GM21717 (cell line): ENCODE data around the gene NEGR1.
"Not testable (repeated sequence)": the region's sequence is repeated elsewhere in the genome, so short reads cannot be mapped to it uniquely, and the experiment has no call there.

Experiments
- ATAC-seq: cut with Tn5 transposase; IDR thresholded peaks from one replicate; pipeline ENCODE4 v1.9.1; 2021; ENCODE audit warnings: mild to moderate bottlenecking, moderate library complexity; ENCODE audit not compliant: unreplicated experiment

Gene NEGR1

GRCh38 chr1:72282271-72283021 is at the start of gene NEGR1:
Gene NEGR1, minus strand, starts transcription at chr1:72282539.
- peak; percentile 77 for ATAC-seq

DNA sequence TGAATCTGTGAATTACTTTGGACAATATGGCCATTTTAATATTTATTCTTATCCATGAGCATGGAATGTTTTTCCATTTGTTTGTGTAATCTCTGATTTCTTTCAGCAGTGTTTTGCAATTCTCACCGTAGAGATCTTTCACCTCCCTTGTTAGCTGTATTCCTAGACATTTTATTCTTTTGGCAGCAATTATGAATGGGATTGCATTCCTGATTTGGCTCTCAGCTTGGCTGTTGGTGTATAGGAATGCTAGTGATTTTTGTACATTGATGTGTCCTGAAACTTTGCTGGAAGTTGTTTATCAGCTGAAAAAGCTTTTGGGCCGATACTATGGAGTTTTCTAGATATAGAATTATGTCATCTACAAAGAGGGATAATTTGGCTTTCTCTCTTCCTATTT is 44.2 kb upstream of the NEGR1 start:
- ATAC-seq: no peak

GRCh38 chr1:72324451-72324850 is 42.1 kb upstream of the NEGR1 start:
- ATAC-seq: no peak

DNA sequence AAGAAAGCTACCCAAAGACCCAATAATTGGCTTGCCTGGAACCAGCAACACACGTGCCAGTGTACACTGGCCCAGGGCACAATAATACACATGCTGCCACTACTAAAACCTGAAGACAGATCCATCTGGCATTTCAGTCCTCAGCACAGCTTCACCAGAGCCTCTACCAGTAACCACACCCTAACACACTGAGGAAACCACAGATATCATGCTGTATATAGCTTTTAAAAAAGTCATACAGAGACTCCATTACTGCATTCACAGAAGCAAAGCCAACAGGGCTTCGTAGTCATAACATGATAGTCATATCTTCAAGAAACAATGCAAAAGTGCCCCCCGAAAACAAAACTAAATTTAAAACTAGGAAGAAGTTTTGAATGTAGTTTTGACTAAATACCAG is 40.6 kb upstream of the NEGR1 start:
- no peak for ATAC-seq

DNA sequence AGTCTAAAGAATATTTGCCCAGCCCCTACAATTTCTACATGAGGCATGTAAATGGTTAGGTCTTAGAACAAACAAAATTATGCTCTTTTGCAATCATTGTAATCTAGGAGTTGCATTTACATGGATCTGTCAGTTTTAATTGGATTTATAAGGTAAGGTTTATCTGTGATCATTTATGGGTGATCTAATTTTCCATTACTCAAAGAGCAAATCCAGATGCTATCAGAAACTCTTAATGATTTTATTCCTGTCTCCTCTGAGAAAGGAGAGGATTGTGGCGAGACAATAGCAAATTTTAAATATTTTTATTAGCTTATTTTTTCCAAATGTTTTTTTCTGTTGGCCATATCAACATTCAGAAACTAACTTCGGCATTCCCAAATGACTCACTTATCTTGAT is 14.2 kb upstream of the NEGR1 start:
- no peak for ATAC-seq

GRCh38 chr1:72288886-72289285 is 6.5 kb upstream of the NEGR1 start:
- ATAC-seq: no peak

- no peak for ATAC-seq
Observed at GRCh38 chr1:72286401-72286800, 4.1 kb upstream of the NEGR1 start.

GRCh38 chr1:72285074-72285425 is 2.7 kb upstream of the NEGR1 start:
- ATAC-seq: no peak

GRCh38 chr1:72284348-72285073 is 2.2 kb upstream of the NEGR1 start:
- peak; percentile 70 for ATAC-seq

DNA sequence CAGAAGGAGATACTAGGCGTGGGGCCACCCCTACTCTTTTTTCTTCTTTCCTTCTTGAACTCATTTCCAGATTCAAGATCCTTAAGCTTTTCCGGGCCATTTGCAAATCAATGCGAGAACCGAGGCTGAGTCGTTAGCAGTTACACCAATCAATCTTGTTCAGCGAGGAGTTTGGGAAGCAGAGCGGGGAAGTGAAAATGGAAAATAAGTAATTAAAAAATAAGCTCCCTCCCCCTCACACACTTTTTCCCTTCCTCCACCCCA is 1.7 kb upstream of the NEGR1 start:
- no peak for ATAC-seq

DNA sequence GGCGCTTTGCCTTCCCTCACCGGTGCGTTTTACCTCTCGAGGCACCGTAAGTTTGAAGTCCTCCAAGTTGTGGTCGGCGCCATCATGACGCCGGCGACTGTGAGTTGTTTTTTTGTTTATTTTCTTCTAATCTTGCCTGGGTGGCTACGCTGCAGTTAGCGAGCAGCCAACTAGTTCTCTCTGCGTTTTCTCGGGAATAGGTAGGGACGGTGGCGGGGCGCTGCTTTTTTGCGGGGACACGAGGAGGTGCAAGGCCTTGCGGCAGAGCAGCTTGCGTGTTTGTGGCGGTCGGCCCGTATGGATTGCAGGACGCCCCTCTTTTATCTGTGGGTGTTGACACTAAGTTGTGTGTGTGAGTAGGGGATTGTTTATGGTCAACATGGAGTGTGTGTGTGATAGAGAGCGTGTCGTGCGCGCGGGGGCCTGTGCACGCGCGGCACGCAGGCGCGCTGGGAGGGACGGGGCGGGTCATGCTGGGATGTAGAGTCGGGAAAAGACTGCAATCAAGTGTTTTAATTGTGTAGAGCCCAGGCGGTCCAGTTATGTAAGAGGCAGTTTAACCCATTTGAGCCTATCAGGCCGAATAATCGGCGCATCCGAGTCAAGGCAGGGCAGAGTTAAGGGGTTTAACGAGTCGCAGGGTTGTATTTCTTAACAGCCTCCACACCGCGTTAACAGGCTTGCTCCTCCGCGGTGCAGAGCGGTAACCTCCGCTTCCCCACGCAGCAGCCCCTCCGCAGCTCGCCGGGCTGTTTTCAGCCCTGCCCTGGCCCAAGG is 1.2 kb upstream of the NEGR1 start:
- peak; percentile 5 for ATAC-seq

- peak; percentile 19 for ATAC-seq
Observed at GRCh38 chr1:72283022-72283306, 625 bp upstream of the NEGR1 start.

- ATAC-seq: no peak
Observed at GRCh38 chr1:72281637-72282270, 585 bp downstream of the NEGR1 start.

DNA sequence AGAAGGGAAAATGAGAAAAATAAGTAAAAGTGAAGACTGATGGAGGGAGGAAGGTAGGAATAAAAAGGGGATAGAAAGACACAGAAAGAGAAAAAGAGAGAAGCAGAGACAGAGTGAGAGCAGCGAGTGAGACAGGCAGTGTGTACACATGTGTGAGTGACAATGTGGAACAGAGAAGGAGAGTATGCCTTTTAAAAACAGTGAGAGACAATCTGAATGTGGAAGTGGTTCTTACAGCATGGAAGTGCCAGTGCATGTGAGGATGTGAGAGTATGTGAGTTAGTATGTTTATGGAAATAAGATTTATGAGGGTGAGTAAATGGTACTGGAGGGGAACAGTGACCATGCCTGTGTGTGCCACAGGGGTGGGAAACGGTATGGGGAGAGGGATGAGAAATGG is 1.2 kb downstream of the NEGR1 start:
- no peak for ATAC-seq

DNA sequence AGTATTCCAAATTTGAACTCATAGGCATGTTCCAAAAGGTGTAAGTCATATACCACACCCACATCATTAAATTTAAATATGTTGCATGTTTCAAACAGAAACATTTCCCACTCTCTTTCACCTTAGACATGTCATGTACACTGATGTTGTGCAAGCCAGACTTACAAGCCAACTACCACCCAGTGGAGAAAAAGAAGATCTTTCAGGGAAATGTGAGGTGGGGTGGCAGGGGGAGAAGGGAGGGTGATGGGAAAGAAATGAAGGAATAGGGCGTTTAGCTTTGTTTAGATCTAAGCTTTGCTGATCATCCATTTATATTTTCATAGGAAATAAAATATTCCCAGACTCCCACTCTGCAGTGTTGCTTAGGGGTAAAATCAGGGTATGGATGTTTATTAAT is 1.6 kb downstream of the NEGR1 start:
- ATAC-seq: no peak

DNA sequence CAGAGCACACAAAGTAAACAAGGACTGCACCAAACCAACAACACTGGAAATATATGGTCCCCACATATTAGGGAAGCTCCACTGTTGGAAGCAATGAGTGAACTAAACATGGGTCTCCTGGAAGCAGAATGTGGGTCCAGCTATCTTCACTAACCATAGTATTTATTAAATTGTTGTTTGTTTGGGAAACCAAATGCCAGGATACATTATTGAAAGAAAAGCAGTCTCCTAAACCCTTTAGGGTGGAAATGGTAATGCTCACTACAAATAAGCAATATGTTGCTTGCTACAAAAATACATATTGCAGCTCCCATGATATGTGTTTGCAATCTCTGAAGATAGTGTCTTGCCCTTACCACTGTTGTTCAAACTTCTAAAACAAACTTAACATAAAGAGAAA is 2.2 kb downstream of the NEGR1 start:
- no peak for ATAC-seq

DNA sequence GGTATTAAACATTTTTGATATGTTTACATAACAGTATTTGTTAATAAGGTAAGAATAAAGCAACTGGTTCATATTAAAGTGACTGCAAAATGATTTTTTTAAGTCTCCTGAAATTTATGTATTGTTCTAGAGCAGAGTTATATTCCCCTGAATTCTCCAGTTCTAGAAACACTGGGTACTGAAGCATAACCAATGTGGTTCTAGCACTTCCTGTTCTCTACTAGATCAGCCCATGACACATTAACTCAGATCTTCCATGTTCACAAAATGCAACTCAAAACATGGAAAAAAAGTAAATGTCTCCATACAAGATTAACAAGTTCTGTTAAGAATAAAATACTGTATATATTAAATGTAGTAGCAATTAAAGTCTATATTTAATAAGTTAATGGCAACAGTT is 3.9 kb downstream of the NEGR1 start:
- ATAC-seq: no peak

GRCh38 chr1:72271555-72272085 is 10.7 kb downstream of the NEGR1 start:
- ATAC-seq: no peak

DNA sequence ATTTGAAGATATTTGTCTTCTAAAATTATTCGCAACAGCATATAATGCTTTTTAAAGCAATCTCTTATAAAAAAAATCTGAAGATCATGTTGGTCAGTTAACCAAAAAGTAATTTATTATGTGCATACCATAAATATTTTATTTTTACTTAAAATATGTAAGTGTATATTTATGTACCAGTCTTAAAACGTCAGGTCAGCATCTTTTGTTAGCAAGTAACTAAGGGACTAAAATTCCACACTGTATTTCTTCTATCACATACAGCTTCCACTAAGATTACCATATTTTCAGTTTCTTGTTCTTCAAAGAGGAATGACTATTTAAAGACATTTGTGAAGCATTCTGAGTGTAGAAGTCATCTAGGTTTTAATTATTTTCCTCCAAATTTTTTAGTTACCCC is 19.6 kb downstream of the NEGR1 start:
- no peak for ATAC-seq

GRCh38 chr1:72253132-72253531 is 29.2 kb downstream of the NEGR1 start:
- no peak for ATAC-seq

DNA sequence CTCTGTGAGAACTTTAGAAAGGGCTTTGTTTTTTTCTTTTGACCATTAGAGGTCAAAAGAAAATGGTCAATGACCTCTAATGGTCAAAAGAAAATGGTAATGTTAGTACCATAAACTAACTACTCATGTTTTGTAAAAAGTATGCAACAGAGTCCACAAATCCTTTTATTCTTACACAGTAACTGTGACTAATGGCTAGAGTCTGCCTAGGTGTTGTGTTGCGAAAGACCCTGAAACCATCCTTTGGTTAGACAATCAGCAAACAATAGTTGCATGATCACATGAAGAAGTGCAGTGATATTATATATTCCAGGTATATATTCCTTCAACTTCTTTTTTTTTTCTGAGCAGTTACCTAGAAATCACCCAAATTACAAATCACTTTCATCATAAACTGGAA is 40.9 kb downstream of the NEGR1 start:
- ATAC-seq: no peak

DNA sequence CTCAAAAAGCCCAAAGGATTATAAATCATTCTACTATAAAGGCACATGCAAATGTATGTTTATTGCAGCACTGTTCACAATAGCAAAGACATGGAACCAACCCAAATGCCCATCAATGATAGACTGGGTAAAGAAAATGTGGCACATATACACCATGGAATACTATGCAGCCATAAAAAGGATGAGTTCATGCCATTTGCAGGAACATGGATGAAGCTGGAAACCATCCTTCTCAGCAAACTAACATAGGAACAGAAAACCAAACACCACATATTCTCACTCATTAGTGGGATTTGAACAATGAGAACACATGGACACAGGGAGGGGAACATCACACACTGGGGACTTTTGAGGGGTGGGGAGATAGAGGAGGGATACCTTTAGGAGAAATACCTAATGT is 46.4 kb downstream of the NEGR1 start:
- not testable (repeated sequence) for ATAC-seq
